Coronary artery (tissue), 2 donors: Measurements from ENCODE around the gene C19orf85.
A peak's percentile ranks its signal among the peaks of the same experiment; 100 is the strongest.

Source experiments
- DNase-seq: peaks from one replicate; pipeline ENCODE4 v3.0.0-alpha.2; 2017; ENCODE audit warnings: low spot score
- H3K27ac ChIP-seq, 2 donors: fragments of 200-600 bp; sonication (generic); one replicate each; pipeline ENCODE4 v1.5.1; 2016 to 2019
- H3K4me3 ChIP-seq: fragments of 200-600 bp; sonication (generic); 2 replicates; pipeline ENCODE4 v1.5.1; 2016; ENCODE audit warnings: mild to moderate bottlenecking, moderate library complexity
- TF ChIP-seq, protein P1 (sequence below): fragments of 200-600 bp; sonication (generic); IDR thresholded peaks from one replicate; pipeline ENCODE4 v1.5.1; 2019; ENCODE audit warnings: antibody characterized with exemption

Gene C19orf85

DNA sequence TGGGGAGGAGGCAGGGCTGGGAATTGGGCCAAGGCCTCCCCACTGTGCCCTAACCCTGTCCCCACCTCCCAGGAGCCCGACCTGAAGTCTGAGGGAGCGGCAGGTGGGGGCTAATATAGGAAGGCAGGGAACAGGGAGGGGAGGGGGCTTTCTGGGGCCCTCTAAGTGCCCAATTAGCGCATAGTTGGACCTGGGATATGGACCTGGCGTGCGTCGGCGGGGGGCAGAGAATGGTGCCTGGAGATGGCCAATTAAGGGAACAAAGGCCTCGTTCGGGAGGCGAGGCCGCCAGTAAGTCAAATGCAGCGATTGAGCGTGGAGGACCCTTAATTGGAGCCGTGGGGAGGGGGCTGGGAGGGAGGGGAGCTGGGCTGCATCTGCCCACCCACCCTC, at the start of gene C19orf85:
Gene C19orf85 (minus strand): TSS at position 90 of the 393 bp plus-strand sequence. CDS start 197 bp downstream, outside the sequence.
- Histone ChIP-seq H3K4me3 (no peak within 1 kb of the TSS), H3K27ac (no peak within 1 kb of the TSS)
- no peak for DNase-seq
- TF ChIP-seq, protein P1, sequence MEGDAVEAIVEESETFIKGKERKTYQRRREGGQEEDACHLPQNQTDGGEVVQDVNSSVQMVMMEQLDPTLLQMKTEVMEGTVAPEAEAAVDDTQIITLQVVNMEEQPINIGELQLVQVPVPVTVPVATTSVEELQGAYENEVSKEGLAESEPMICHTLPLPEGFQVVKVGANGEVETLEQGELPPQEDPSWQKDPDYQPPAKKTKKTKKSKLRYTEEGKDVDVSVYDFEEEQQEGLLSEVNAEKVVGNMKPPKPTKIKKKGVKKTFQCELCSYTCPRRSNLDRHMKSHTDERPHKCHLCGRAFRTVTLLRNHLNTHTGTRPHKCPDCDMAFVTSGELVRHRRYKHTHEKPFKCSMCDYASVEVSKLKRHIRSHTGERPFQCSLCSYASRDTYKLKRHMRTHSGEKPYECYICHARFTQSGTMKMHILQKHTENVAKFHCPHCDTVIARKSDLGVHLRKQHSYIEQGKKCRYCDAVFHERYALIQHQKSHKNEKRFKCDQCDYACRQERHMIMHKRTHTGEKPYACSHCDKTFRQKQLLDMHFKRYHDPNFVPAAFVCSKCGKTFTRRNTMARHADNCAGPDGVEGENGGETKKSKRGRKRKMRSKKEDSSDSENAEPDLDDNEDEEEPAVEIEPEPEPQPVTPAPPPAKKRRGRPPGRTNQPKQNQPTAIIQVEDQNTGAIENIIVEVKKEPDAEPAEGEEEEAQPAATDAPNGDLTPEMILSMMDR = no peak

- Histone ChIP-seq H3K4me3 (no peak overlapping the region), H3K27ac (no peak overlapping the region)
- DNase-seq = no peak
- TF ChIP-seq, protein P1 = no peak
Observed at GRCh38 chr19:55508120-55508519, 43.6 kb upstream of the C19orf85 start.

DNA sequence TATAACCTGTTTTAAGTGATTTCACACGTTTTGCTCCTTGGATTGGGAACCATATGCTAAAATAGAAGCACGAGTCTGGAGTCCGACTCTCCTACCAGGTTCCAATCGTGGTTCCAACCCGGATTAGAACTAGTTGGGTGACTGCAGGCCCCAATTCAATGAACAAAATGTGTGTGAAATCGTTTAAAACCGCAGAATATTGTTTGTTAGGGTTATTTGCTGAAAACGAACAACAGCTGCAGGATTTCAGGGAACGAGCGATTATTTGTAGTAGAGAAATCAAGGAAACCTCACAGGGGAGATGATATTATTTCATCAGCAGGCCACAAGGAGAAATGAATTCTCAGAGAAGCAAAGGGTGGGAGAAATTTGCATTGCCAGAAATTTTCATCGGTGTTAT, 40.4 kb upstream of the C19orf85 start:
- H3K27ac ChIP-seq = no peak overlapping the region
- DNase-seq = no peak
- TF ChIP-seq, protein P1 = no peak
- no peak overlapping the region for H3K4me3 ChIP-seq

DNA sequence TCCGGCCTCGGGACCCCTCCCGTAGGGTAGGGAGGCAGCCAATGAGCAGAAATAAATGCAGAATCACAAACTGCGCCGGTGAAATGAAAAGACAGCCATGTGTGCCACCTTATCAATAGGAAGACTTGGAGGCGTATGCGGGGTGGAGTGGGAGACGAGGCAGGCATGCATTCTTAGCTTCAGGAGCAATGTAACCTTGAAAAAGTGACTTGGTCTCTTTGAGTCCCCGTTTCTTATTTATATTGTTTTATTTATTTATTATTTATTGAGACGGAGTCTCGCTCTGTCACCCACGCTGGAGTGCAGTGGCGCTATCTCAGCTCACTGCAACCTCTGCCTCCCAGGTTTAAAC, 39.7 kb upstream of the C19orf85 start:
- peak overlapping the region in 1 of 2 donors; percentile 86 for H3K27ac ChIP-seq
- DNase-seq = no peak
- peak overlapping the region; percentile 76 for H3K4me3 ChIP-seq
- TF ChIP-seq, protein P1 = no peak

DNA sequence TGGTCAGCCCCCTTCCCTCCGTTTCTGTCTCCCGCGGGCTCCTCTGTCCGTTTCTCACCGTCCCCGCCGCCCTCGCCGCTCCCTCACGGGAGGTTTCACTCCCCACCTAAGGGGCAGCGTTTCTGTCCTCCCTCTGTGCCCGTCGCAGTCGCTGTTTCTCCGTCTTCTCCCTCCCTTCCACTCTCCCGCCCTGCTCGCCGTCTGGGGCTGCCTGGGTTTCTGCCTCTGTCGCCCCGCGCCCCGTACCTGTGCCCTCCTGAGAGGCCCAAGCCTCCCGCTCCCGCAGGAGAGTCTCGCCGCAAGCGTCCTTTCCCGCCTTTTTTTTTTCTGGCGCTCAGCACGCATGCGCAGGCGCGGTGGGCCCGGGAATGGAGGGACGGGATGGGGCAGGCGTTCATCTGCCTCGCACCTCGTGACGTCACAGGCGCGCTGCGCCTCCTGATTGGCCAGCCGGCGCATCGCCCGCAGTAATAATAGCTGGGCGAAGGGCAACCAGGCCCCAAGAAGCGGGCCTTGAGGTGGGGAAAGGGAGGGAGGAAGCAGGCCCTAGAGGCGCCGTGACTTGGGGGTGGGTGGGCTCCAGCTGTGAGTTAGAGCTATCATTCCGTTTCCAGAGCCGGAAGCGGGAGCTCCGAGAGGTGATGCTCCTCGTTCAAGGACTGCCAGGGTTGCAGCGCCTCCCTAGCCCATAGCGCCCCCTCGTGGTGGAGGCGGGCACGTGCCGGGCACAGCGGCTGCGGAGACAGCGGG, 39.1 kb upstream of the C19orf85 start:
- TF ChIP-seq, protein P1 = peak; percentile 99
- H3K27ac ChIP-seq = peak overlapping the region in 1 of 2 donors; percentile 86
- DNase-seq = peak; percentile 92
- peak overlapping the region; percentile 76 for H3K4me3 ChIP-seq

- no peak overlapping the region for H3K4me3 ChIP-seq
- H3K27ac ChIP-seq = no peak overlapping the region
- no peak for DNase-seq
- TF ChIP-seq, protein P1 = no peak
Observed at GRCh38 chr19:55503157-55503501, 38.6 kb upstream of the C19orf85 start.
